Trophoblast cell (in vitro differentiated cells and primary cell): ENCODE measurements around the gene SP6.
A peak's percentile ranks its signal among the peaks of the same experiment; 100 is the strongest.

Experiments used
- DNase-seq, 2 donors: peaks; one replicate each; pipeline ENCODE4 v3.0.0-alpha.2; 2016
- H2AFZ ChIP-seq: 2 replicates; pipeline ENCODE4 v1.6.1; 2013; ENCODE audit warnings: low read length, moderate library complexity, mild to moderate bottlenecking; ENCODE audit not compliant: insufficient read depth, poor library complexity
- H2AK5ac ChIP-seq: 2 replicates; pipeline ENCODE4 v1.6.1; 2013; ENCODE audit warnings: mild to moderate bottlenecking, low read length
- H2BK120ac ChIP-seq: 2 replicates; pipeline ENCODE4 v1.6.1; 2013; ENCODE audit warnings: low read length, mild to moderate bottlenecking, moderate library complexity; ENCODE audit not compliant: insufficient read depth, poor library complexity
- H2BK12ac ChIP-seq: 2 replicates; pipeline ENCODE4 v1.6.1; 2013; ENCODE audit warnings: mild to moderate bottlenecking, low read length, moderate library complexity
- H2BK5ac ChIP-seq: 2 replicates; pipeline ENCODE4 v1.6.1; 2013; ENCODE audit warnings: low read length, low read depth, moderate library complexity, mild to moderate bottlenecking; ENCODE audit not compliant: poor library complexity
- H3K14ac ChIP-seq: 2 replicates; pipeline ENCODE4 v1.6.1; 2013; ENCODE audit warnings: mild to moderate bottlenecking, low read length
- H3K18ac ChIP-seq: 2 replicates; pipeline ENCODE4 v1.6.1; 2013; ENCODE audit warnings: mild to moderate bottlenecking, low read length
- H3K23ac ChIP-seq: 2 replicates; pipeline ENCODE4 v1.6.1; 2013; ENCODE audit warnings: low read length
- H3K27ac ChIP-seq: 2 replicates; pipeline ENCODE4 v1.5.1; 2013; ENCODE audit warnings: low read depth, mild to moderate bottlenecking, inconsistent platforms, low read length, moderate library complexity
- H3K27me3 ChIP-seq: 2 replicates; pipeline ENCODE4 v1.6.1; 2013; ENCODE audit warnings: inconsistent platforms, mild to moderate bottlenecking, low read length, moderate library complexity; ENCODE audit not compliant: insufficient read depth
- H3K36me3 ChIP-seq, 2 experiments: 1 replicate in 1 of 2; 2 replicates in 1 of 2; pipeline ENCODE4 v1.6.1; 2013; ENCODE audit warnings: low read length in 2 of 2, mild to moderate bottlenecking in 2 of 2, moderate library complexity in 1 of 2; ENCODE audit not compliant: insufficient read depth in 2 of 2, control insufficient read depth in 1 of 2
- H3K4ac ChIP-seq: 2 replicates; pipeline ENCODE4 v1.6.1; 2013; ENCODE audit warnings: low read depth, mild to moderate bottlenecking, low read length, moderate library complexity
- H3K4me1 ChIP-seq, 2 experiments: 1 replicate in 1 of 2; 2 replicates in 1 of 2; pipeline ENCODE4 v1.6.1; 2013; ENCODE audit warnings: low read length in 2 of 2, mild to moderate bottlenecking in 2 of 2, moderate library complexity in 1 of 2; ENCODE audit not compliant: insufficient read depth in 2 of 2, control insufficient read depth in 1 of 2
- H3K4me2 ChIP-seq: 2 replicates; pipeline ENCODE4 v1.6.1; 2013; ENCODE audit warnings: inconsistent platforms, mild to moderate bottlenecking, low read length, moderate library complexity
- H3K4me3 ChIP-seq: 2 replicates; pipeline ENCODE4 v1.5.1; 2013; ENCODE audit warnings: mild to moderate bottlenecking, low read depth, low read length, inconsistent platforms
- H3K79me1 ChIP-seq: one replicate; pipeline ENCODE4 v1.6.1; 2013; ENCODE audit warnings: low read length
- H3K79me2 ChIP-seq: 2 replicates; pipeline ENCODE4 v1.6.1; 2013; ENCODE audit warnings: low read length, mild to moderate bottlenecking; ENCODE audit not compliant: control insufficient read depth, insufficient read depth, poor library complexity
- H3K9ac ChIP-seq: 2 replicates; pipeline ENCODE4 v1.6.1; 2013; ENCODE audit warnings: mild to moderate bottlenecking, low read length
- H3K9me3 ChIP-seq: 2 replicates; pipeline ENCODE4 v1.6.1; 2013; ENCODE audit warnings: low read depth, mild to moderate bottlenecking, control low read depth, inconsistent platforms, low read length; ENCODE audit not compliant: insufficient read depth
- H4K12ac ChIP-seq: 2 replicates; pipeline ENCODE4 v1.6.1; 2013; ENCODE audit warnings: low read depth, mild to moderate bottlenecking, low read length, moderate library complexity
- H4K8ac ChIP-seq: 2 replicates; pipeline ENCODE4 v1.6.1; 2013; ENCODE audit warnings: low read depth, mild to moderate bottlenecking, low read length, moderate library complexity
- H4K91ac ChIP-seq: one replicate; pipeline ENCODE4 v1.6.1; 2013; ENCODE audit warnings: low read depth, mild to moderate bottlenecking, low read length, moderate library complexity
- WGBS: extraction: QIAGEN DNeasy Blood & Tissue Kit; methylation state at CpG from one replicate; pipeline ENCODE4 v1.1.7; 2013; ENCODE audit warnings: missing lambda C conversion rate; ENCODE audit not compliant: insufficient read length, insufficient coverage; ENCODE audit errors: extremely low coverage; 5-methylcytosine and 5-hydroxymethylcytosine counted together

The SP6 gene

DNA sequence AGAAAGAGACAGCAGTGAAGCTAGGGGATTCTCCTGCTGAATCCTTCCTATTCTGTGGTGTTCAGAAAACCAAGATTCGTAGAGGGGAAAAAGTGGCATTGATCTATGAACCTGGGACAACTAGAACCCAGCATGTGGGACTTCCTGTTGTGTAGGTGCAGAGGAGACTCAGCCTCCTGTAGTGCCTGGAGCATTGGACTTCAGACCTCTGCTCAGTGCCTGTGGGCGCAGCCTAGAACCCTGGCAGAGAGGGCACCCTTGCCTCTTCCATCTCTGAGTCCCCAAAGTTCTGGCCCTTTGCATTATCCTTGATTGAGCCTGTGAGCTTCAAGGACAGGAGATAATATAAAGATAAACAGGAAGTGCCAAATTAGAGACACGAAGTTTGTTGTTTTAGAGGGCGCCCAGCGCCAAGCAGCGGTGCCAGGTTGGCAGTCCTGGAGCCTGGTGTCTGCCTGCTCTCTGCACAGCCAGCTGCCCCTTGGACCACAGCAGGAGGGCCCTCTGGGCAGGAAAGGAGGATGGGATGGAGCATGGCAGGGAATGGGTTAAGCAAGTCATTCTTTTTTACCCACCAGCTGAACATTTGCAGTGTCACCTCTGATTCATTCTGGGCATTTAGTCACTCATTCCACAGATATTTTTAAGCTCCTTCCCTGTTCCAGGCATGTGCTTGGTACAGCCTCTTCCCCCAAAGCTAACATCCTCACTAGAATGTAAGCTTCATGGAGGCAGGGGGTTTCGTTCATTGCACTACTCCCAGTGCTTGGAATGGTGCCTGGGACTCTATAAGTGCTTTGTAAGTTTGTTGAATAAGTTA lies 11.9 kb upstream of the SP6 start:
- no peak overlapping the region for H2AFZ ChIP-seq
- H3K4ac ChIP-seq: no peak overlapping the region
- H3K79me2 ChIP-seq: no peaks in the 10 kb centered on the region
- no peaks in the 10 kb centered on the region for H3K36me3 ChIP-seq
- H2BK5ac ChIP-seq: no peak overlapping the region
- no peaks in the 10 kb centered on the region for H3K9me3 ChIP-seq
- no peak overlapping the region for H3K4me2 ChIP-seq
- H2BK12ac ChIP-seq: peak overlapping the region; percentile 86
- H3K79me1 ChIP-seq: peaks cover 11% of the 10 kb centered on the region
- H3K23ac ChIP-seq: no peak overlapping the region
- no peak overlapping the region for H2AK5ac ChIP-seq
- H3K27me3 ChIP-seq: no peaks in the 10 kb centered on the region
- H3K4me1 ChIP-seq: peaks cover 18 to 24% of the 10 kb centered on the region in 2 experiments
- H4K91ac ChIP-seq: peak overlapping the region; percentile 32
- H3K9ac ChIP-seq: no peak overlapping the region
- DNase-seq: peak in 1 of 2 donors; percentile 68
- H3K18ac ChIP-seq: no peak overlapping the region
- no peak overlapping the region for H3K14ac ChIP-seq
- WGBS: no CpG with 5 or more reads among the region's 7 CpGs
- no peak overlapping the region for H3K27ac ChIP-seq
- H4K12ac ChIP-seq: no peak overlapping the region
- no peak overlapping the region for H3K4me3 ChIP-seq
- H2BK120ac ChIP-seq: peak overlapping the region; percentile 47
- no peak overlapping the region for H4K8ac ChIP-seq

DNA sequence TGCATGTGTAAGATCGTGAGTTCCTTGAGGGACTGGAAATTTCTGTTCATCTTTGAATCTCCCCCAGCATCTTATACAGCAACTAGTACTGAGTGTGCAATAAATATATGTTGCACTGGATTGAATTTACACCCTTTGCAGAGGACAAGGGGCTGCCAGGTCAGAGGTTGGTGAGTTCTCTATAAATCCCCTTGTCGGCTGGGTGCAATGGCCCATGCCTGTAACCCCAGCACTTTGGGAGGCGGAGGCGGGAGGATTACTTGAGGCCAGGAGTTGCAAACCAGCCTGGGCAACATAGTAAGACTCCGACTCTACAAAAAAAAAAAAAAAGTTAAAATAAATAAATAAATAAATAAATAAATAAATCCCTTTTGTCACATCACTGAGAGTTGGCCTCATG lies 9.4 kb upstream of the SP6 start:
- H3K27ac ChIP-seq: no peak overlapping the region
- H3K4me2 ChIP-seq: no peak overlapping the region
- H2BK120ac ChIP-seq: no peak overlapping the region
- H3K4me3 ChIP-seq: no peak overlapping the region
- no peaks in the 10 kb centered on the region for H3K79me2 ChIP-seq
- H3K23ac ChIP-seq: no peak overlapping the region
- peaks cover 9% of the 10 kb centered on the region for H3K79me1 ChIP-seq
- H3K9ac ChIP-seq: no peak overlapping the region
- H2AK5ac ChIP-seq: no peak overlapping the region
- H2BK12ac ChIP-seq: no peak overlapping the region
- H4K91ac ChIP-seq: no peak overlapping the region
- no peak overlapping the region for H4K8ac ChIP-seq
- no peaks in the 10 kb centered on the region for H3K36me3 ChIP-seq
- H3K14ac ChIP-seq: no peak overlapping the region
- H2BK5ac ChIP-seq: no peak overlapping the region
- H3K9me3 ChIP-seq: no peaks in the 10 kb centered on the region
- no peak for DNase-seq
- peaks cover 14 to 16% of the 10 kb centered on the region in 2 experiments for H3K4me1 ChIP-seq
- no peak overlapping the region for H3K18ac ChIP-seq
- no peak overlapping the region for H2AFZ ChIP-seq
- WGBS: no CpG with 5 or more reads among the region's 5 CpGs
- H3K27me3 ChIP-seq: no peaks in the 10 kb centered on the region
- H4K12ac ChIP-seq: no peak overlapping the region
- no peak overlapping the region for H3K4ac ChIP-seq

DNA sequence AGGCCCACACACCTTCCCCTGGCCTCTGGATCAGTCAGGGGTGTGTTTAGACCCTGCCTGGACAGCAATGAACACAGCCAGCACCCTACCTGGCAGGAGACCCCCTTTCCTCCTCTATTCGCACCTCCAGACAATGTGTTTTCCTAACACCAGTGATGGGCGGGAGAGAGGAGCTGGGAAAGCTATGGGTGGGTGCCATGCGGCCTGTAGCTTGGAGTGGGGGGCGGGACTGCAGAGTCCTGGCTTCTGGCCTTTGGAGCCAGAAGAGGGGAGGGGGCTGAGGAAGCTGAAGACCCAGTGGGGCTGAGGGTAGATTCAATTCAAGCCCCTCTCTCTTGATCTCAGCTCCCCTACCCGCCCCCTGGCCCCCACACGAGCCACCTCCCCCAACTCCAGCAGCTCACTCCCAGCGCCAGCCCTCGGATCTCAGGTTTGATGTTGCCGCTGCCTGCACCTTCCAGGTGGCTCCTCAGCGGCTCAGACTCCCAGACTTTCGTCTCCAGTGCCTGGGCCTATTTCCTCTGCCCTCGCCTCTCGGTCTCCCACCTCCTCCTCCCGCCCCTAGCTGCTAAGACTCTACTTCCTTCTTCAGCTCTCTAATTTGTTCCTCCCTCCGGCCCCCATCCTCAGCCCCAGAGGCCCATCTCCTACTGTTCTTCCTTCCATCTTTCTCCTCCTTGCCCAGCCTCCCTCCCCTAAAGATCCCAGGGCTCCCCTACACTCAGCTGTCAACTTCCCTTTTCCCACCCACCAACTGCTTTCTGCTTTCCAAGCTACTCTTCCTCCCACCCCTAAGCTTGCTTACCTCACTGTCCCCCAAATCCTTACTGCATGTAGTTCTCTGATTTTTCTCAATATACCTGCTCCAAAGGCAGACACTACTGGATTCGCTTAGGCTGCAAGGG lies 6.8 kb upstream of the SP6 start:
- Histone ChIP-seq H2BK12ac (peak overlapping the region; percentile 60), H4K12ac (no peak overlapping the region), H3K4ac (peak overlapping the region; percentile 31), H3K4me1 (peaks cover 15 to 16% of the 10 kb centered on the region in 2 experiments), H3K9me3 (no peaks in the 10 kb centered on the region), H3K79me2 (no peaks in the 10 kb centered on the region), H3K4me2 (no peak overlapping the region), H2BK120ac (no peak overlapping the region), H3K18ac (peak overlapping the region; percentile 38), H3K27ac (no peak overlapping the region), H2BK5ac (no peak overlapping the region), H3K9ac (no peak overlapping the region), H3K27me3 (peaks cover 7% of the 10 kb centered on the region), H2AFZ (no peak overlapping the region), H4K91ac (peak overlapping the region; percentile 27), H3K23ac (no peak overlapping the region), H3K14ac (peak overlapping the region; percentile 19), H3K36me3 (no peaks in the 10 kb centered on the region), H3K79me1 (peaks cover 4% of the 10 kb centered on the region), H4K8ac (no peak overlapping the region), H2AK5ac (peak overlapping the region; percentile 51), H3K4me3 (no peak overlapping the region)
- no CpG with 5 or more reads among the region's 16 CpGs for WGBS
- no peak for DNase-seq

DNA sequence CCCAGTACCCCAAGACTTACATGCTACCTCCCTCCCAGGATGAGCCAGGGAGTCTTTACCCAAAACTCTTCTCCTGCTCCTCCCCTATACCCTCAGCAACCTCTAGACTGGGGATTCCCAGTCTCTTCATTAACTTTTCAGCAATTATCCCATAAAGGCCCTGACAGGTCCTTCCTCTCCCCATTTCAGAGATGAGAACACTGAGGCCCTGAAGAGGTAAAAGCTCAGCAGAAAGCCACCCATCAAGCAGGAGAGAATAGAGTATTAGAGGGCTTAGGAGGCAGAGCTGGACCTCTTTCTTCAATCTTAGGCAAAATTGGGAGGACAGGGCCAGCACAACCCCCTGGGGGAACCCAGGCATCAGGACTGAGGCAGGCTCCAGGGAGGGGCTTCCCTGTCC lies 5.9 kb upstream of the SP6 start:
- peaks cover under 1% of the 10 kb centered on the region for H3K79me2 ChIP-seq
- no peak for DNase-seq
- H2AK5ac ChIP-seq: peak overlapping the region; percentile 36
- H4K8ac ChIP-seq: no peak overlapping the region
- H3K27ac ChIP-seq: no peak overlapping the region
- H3K9me3 ChIP-seq: no peaks in the 10 kb centered on the region
- no peak overlapping the region for H3K18ac ChIP-seq
- H2BK120ac ChIP-seq: peak overlapping the region; percentile 21
- H3K4me3 ChIP-seq: no peak overlapping the region
- H3K9ac ChIP-seq: no peak overlapping the region
- peaks cover 12 to 17% of the 10 kb centered on the region in 2 experiments for H3K4me1 ChIP-seq
- H4K91ac ChIP-seq: no peak overlapping the region
- peak overlapping the region; percentile 11 for H2BK12ac ChIP-seq
- H4K12ac ChIP-seq: no peak overlapping the region
- H3K14ac ChIP-seq: no peak overlapping the region
- peaks cover under 1% of the 10 kb centered on the region for H3K79me1 ChIP-seq
- no peak overlapping the region for H3K23ac ChIP-seq
- H3K36me3 ChIP-seq: no peaks in the 10 kb centered on the region
- no peak overlapping the region for H2AFZ ChIP-seq
- H2BK5ac ChIP-seq: no peak overlapping the region
- no peak overlapping the region for H3K4me2 ChIP-seq
- H3K4ac ChIP-seq: no peak overlapping the region
- H3K27me3 ChIP-seq: peaks cover 13% of the 10 kb centered on the region
